DOHH2 (cell line): ENCODE measurements around the gene RABGAP1.

ENCODE experiments used
- EZH2phosphoT487 ChIP-seq: fragments of 200-600 bp; sonication (generic); IDR thresholded peaks from 2 replicates; pipeline ENCODE4 v1.6.1; 2017; ENCODE audit warnings: borderline replicate concordance, mild to moderate bottlenecking, antibody characterized with exemption, low read length, moderate library complexity, mixed read lengths
- TF ChIP-seq, protein P1 (sequence below): fragments of 200-600 bp; sonication (generic); IDR thresholded peaks from one replicate; pipeline ENCODE4 v1.5.1; 2014; ENCODE audit warnings: antibody characterized with exemption, mild to moderate bottlenecking, low read depth, low read length; ENCODE audit not compliant: poor library complexity, severe bottlenecking

DNA sequence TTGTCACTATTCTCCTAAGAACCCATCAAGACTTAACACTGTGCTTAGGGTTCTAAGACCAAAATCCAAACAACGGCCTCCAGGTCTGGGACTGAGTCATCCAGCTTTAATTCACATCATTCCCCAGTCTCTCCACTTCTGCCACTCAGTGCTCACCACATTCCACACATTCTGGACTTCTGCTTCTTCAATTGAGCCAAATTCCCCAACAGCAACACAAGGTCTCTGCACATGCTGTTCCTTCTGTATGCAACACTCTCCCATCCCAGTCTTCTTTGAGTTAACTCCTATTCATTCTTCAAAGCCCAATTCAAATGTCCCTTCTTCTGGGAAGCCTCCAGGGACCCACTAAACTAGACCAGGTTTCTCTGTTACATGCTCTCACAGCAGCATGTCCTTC, 190.4 kb downstream of the RABGAP1 start:
- TF ChIP-seq, protein P1, sequence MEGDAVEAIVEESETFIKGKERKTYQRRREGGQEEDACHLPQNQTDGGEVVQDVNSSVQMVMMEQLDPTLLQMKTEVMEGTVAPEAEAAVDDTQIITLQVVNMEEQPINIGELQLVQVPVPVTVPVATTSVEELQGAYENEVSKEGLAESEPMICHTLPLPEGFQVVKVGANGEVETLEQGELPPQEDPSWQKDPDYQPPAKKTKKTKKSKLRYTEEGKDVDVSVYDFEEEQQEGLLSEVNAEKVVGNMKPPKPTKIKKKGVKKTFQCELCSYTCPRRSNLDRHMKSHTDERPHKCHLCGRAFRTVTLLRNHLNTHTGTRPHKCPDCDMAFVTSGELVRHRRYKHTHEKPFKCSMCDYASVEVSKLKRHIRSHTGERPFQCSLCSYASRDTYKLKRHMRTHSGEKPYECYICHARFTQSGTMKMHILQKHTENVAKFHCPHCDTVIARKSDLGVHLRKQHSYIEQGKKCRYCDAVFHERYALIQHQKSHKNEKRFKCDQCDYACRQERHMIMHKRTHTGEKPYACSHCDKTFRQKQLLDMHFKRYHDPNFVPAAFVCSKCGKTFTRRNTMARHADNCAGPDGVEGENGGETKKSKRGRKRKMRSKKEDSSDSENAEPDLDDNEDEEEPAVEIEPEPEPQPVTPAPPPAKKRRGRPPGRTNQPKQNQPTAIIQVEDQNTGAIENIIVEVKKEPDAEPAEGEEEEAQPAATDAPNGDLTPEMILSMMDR = no peak
- TF ChIP-seq EZH2phosphoT487 = no peak
